H1 (cell line): Measurements from ENCODE around the gene MADD. TPM values are rescaled to one million over a fixed set of nuclear protein-coding genes. Genes with fewer than 3 reads are reported as not detected.

Experiments
- ATF2 ChIP-seq: IDR thresholded peaks from 2 replicates; pipeline ENCODE4 v1.6.1; 2012; ENCODE audit warnings: low read length, inconsistent platforms
- BACH1 ChIP-seq: IDR thresholded peaks from 2 replicates; pipeline ENCODE4 v1.6.1; 2012; ENCODE audit warnings: low read length, improper control_type of control experiment
- CHD2 ChIP-seq: IDR thresholded peaks from 2 replicates; pipeline ENCODE4 v1.6.1; 2012; ENCODE audit warnings: low read length, improper control_type of control experiment
- CREB1 ChIP-seq: IDR thresholded peaks from 2 replicates; pipeline ENCODE4 v1.6.1; 2012; ENCODE audit warnings: inconsistent platforms
- GABPA ChIP-seq: IDR thresholded peaks from 2 replicates; pipeline ENCODE4 v1.6.1; 2011; ENCODE audit warnings: mild to moderate bottlenecking, low read length, moderate library complexity, borderline replicate concordance; ENCODE audit not compliant: insufficient read depth
- JUND ChIP-seq: IDR thresholded peaks from 2 replicates; pipeline ENCODE4 v1.6.1; 2011; ENCODE audit warnings: mild to moderate bottlenecking, improper control_type of control experiment, low read length
- KDM1A ChIP-seq: fragments of 200-600, 300-600 bp; sonication (generic); IDR thresholded peaks from 2 replicates; pipeline ENCODE4 v1.7.1; 2016; ENCODE audit warnings: mild to moderate bottlenecking, low read length, borderline replicate concordance
- KDM5A ChIP-seq: fragments of 200-600 bp; IDR thresholded peaks from 2 replicates; pipeline ENCODE4 v1.7.1; 2012; ENCODE audit warnings: mild to moderate bottlenecking, low read length, inconsistent platforms, mixed read lengths
- SP1 ChIP-seq: IDR thresholded peaks from 2 replicates; pipeline ENCODE4 v1.6.1; 2011; ENCODE audit warnings: low read depth, low read length
- SP4 ChIP-seq: IDR thresholded peaks from 2 replicates; pipeline ENCODE4 v1.6.1; 2012; ENCODE audit warnings: low read length, inconsistent platforms
- SRF ChIP-seq: IDR thresholded peaks from 2 replicates; pipeline ENCODE4 v1.6.1; 2011; ENCODE audit warnings: mild to moderate bottlenecking, low read depth, low read length, moderate library complexity
- polyA plus RNA-seq, 7 experiments: library from polyadenylated mRNA; depleted of rRNA in 3 of 7; stranded (reverse) in 5 of 7; unstranded in 2 of 7; fragments of >200 nt in 5 of 7; fragments of 200-250 nt in 2 of 7; gene quantifications; 1 replicate in 5 of 7; 2 replicates in 1 of 7; 4 replicates in 1 of 7; pipeline versions ENCODE4 v1.2.1 to v1.2.3, GENCODE V29; 2011 to 2013; ENCODE audit warnings: missing spikeins in 2 of 7, mixed read lengths in 2 of 7
- total RNA-seq: library from RNA; stranded (reverse); fragmentation: NEBNext Ultra II Directional; extraction: Animal tissue kit (Norgen Biotek cat#: 25700); gene quantifications from 2 replicates; pipeline ENCODE4 v1.2.1, GENCODE V29; 2021

MADD gene
- total and polyA plus RNA-seq, 2 of the 8 experiments (the other 6 are each of a cell fraction or from before 2014, with no cell fraction given): 32.5 to 45.4 TPM

GRCh38 chr11:47357985-47358730 is 88.2 kb downstream of the MADD start (continued):
- TF ChIP-seq ATF2 (no peak), SP4 (no peak), SRF (no peak), BACH1 (no peak), KDM5A (no peak), CHD2 (no peak), JUND (no peak), CREB1 (no peak), KDM1A (no peak), SP1 (no peak), GABPA (no peak)
